Trophoblast cell (in vitro differentiated cells and primary cell): ENCODE measurements around the gene CISD3.

Experiments
- DNase-seq, 2 donors: peaks; one replicate each; pipeline ENCODE4 v3.0.0-alpha.2; 2016
- H2AFZ ChIP-seq: 2 replicates; pipeline ENCODE4 v1.6.1; 2013; ENCODE audit warnings: low read length, moderate library complexity, mild to moderate bottlenecking; ENCODE audit not compliant: insufficient read depth, poor library complexity
- H2AK5ac ChIP-seq: 2 replicates; pipeline ENCODE4 v1.6.1; 2013; ENCODE audit warnings: mild to moderate bottlenecking, low read length
- H2BK120ac ChIP-seq: 2 replicates; pipeline ENCODE4 v1.6.1; 2013; ENCODE audit warnings: low read length, mild to moderate bottlenecking, moderate library complexity; ENCODE audit not compliant: insufficient read depth, poor library complexity
- H2BK12ac ChIP-seq: 2 replicates; pipeline ENCODE4 v1.6.1; 2013; ENCODE audit warnings: mild to moderate bottlenecking, low read length, moderate library complexity
- H2BK5ac ChIP-seq: 2 replicates; pipeline ENCODE4 v1.6.1; 2013; ENCODE audit warnings: low read length, low read depth, moderate library complexity, mild to moderate bottlenecking; ENCODE audit not compliant: poor library complexity
- H3K14ac ChIP-seq: 2 replicates; pipeline ENCODE4 v1.6.1; 2013; ENCODE audit warnings: mild to moderate bottlenecking, low read length
- H3K18ac ChIP-seq: 2 replicates; pipeline ENCODE4 v1.6.1; 2013; ENCODE audit warnings: mild to moderate bottlenecking, low read length
- H3K23ac ChIP-seq: 2 replicates; pipeline ENCODE4 v1.6.1; 2013; ENCODE audit warnings: low read length
- H3K27ac ChIP-seq: 2 replicates; pipeline ENCODE4 v1.5.1; 2013; ENCODE audit warnings: low read depth, mild to moderate bottlenecking, inconsistent platforms, low read length, moderate library complexity
- H3K27me3 ChIP-seq: 2 replicates; pipeline ENCODE4 v1.6.1; 2013; ENCODE audit warnings: inconsistent platforms, mild to moderate bottlenecking, low read length, moderate library complexity; ENCODE audit not compliant: insufficient read depth
- H3K36me3 ChIP-seq, 2 experiments: 1 replicate in 1 of 2; 2 replicates in 1 of 2; pipeline ENCODE4 v1.6.1; 2013; ENCODE audit warnings: low read length in 2 of 2, mild to moderate bottlenecking in 2 of 2, moderate library complexity in 1 of 2; ENCODE audit not compliant: insufficient read depth in 2 of 2, control insufficient read depth in 1 of 2
- H3K4ac ChIP-seq: 2 replicates; pipeline ENCODE4 v1.6.1; 2013; ENCODE audit warnings: low read depth, mild to moderate bottlenecking, low read length, moderate library complexity
- H3K4me1 ChIP-seq, 2 experiments: 1 replicate in 1 of 2; 2 replicates in 1 of 2; pipeline ENCODE4 v1.6.1; 2013; ENCODE audit warnings: low read length in 2 of 2, mild to moderate bottlenecking in 2 of 2, moderate library complexity in 1 of 2; ENCODE audit not compliant: insufficient read depth in 2 of 2, control insufficient read depth in 1 of 2
- H3K4me2 ChIP-seq: 2 replicates; pipeline ENCODE4 v1.6.1; 2013; ENCODE audit warnings: inconsistent platforms, mild to moderate bottlenecking, low read length, moderate library complexity
- H3K4me3 ChIP-seq: 2 replicates; pipeline ENCODE4 v1.5.1; 2013; ENCODE audit warnings: mild to moderate bottlenecking, low read depth, low read length, inconsistent platforms
- H3K79me1 ChIP-seq: one replicate; pipeline ENCODE4 v1.6.1; 2013; ENCODE audit warnings: low read length
- H3K79me2 ChIP-seq: 2 replicates; pipeline ENCODE4 v1.6.1; 2013; ENCODE audit warnings: low read length, mild to moderate bottlenecking; ENCODE audit not compliant: control insufficient read depth, insufficient read depth, poor library complexity
- H3K9ac ChIP-seq: 2 replicates; pipeline ENCODE4 v1.6.1; 2013; ENCODE audit warnings: mild to moderate bottlenecking, low read length
- H3K9me3 ChIP-seq: 2 replicates; pipeline ENCODE4 v1.6.1; 2013; ENCODE audit warnings: low read depth, mild to moderate bottlenecking, control low read depth, inconsistent platforms, low read length; ENCODE audit not compliant: insufficient read depth
- H4K12ac ChIP-seq: 2 replicates; pipeline ENCODE4 v1.6.1; 2013; ENCODE audit warnings: low read depth, mild to moderate bottlenecking, low read length, moderate library complexity
- H4K8ac ChIP-seq: 2 replicates; pipeline ENCODE4 v1.6.1; 2013; ENCODE audit warnings: low read depth, mild to moderate bottlenecking, low read length, moderate library complexity
- H4K91ac ChIP-seq: one replicate; pipeline ENCODE4 v1.6.1; 2013; ENCODE audit warnings: low read depth, mild to moderate bottlenecking, low read length, moderate library complexity
- WGBS: extraction: QIAGEN DNeasy Blood & Tissue Kit; methylation state at CpG from one replicate; pipeline ENCODE4 v1.1.7; 2013; ENCODE audit warnings: missing lambda C conversion rate; ENCODE audit not compliant: insufficient read length, insufficient coverage; ENCODE audit errors: extremely low coverage; 5-methylcytosine and 5-hydroxymethylcytosine counted together

The CISD3 gene

DNA sequence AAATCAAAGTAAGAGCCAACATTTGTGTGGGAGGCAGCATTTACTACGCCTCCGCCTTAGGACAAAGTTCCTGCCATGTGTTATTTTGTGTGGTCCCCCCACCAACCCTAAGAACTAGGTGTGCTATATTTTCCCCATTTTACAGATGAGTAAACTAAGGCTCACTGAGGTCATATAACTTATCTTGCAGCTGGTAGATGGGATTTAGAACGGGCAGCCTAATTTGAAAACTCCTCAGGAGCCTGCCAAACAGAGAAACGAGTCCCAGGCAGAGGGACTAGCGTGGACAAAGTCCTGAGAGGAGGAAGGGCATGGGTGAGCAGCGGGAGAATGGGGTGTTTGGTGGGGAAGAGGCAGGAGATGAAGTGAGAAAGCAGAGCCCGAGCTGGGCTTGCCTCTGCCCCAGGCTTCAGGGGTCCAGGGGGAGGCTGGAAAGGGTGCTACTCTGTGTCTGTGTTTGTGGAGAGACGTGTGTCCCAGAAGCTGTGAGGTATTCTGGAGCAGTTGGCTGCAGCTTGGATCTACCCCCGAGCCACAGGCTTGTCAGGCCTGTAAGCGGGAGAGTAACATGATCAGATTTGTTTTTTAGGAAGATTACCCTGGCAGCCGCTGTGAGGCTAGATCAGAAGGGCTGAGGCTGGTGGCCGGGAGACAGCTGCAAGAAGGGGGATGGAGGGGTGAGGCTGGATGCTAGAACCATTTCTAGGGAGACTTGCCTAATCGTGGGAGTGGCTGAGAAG is 20.1 kb upstream of the CISD3 start:
- Histone ChIP-seq H4K8ac (no peak overlapping the region), H2BK5ac (no peak overlapping the region), H3K4me3 (no peak overlapping the region), H2AFZ (no peak overlapping the region), H3K14ac (no peak overlapping the region), H3K27me3 (no peaks in the 10 kb centered on the region), H4K91ac (no peak overlapping the region), H3K4ac (no peak overlapping the region), H3K79me1 (peaks cover 4% of the 10 kb centered on the region), H3K4me2 (no peak overlapping the region), H3K9ac (no peak overlapping the region), H2BK12ac (no peak overlapping the region), H3K27ac (no peak overlapping the region), H2AK5ac (no peak overlapping the region), H2BK120ac (no peak overlapping the region), H4K12ac (no peak overlapping the region), H3K9me3 (peaks cover 2% of the 10 kb centered on the region), H3K18ac (no peak overlapping the region), H3K23ac (no peak overlapping the region), H3K79me2 (no peaks in the 10 kb centered on the region), H3K4me1 (peaks cover 5 to 9% of the 10 kb centered on the region in 2 experiments), H3K36me3 (peaks cover 37 to 45% of the 10 kb centered on the region in 2 experiments)
- DNase-seq = no peak
- no CpG with 5 or more reads among the region's 13 CpGs for WGBS

GRCh38 chr17:38710604-38710962 is 19.6 kb upstream of the CISD3 start:
- H3K27me3 ChIP-seq = no peaks in the 10 kb centered on the region
- no peak overlapping the region for H2AK5ac ChIP-seq
- H3K36me3 ChIP-seq = peaks cover 41 to 50% of the 10 kb centered on the region in 2 experiments
- no peak overlapping the region for H3K4ac ChIP-seq
- H3K79me2 ChIP-seq = no peaks in the 10 kb centered on the region
- H3K4me2 ChIP-seq = no peak overlapping the region
- no peak overlapping the region for H3K14ac ChIP-seq
- H3K4me3 ChIP-seq = no peak overlapping the region
- no peak overlapping the region for H4K8ac ChIP-seq
- H3K18ac ChIP-seq = no peak overlapping the region
- H3K27ac ChIP-seq = no peak overlapping the region
- peaks cover 2% of the 10 kb centered on the region for H3K9me3 ChIP-seq
- H4K12ac ChIP-seq = no peak overlapping the region
- peaks cover 5 to 9% of the 10 kb centered on the region in 2 experiments for H3K4me1 ChIP-seq
- no peak overlapping the region for H2BK12ac ChIP-seq
- no peak overlapping the region for H4K91ac ChIP-seq
- no peak overlapping the region for H2AFZ ChIP-seq
- no peak overlapping the region for H3K9ac ChIP-seq
- no peak overlapping the region for H2BK5ac ChIP-seq
- WGBS = no CpG with 5 or more reads among the region's 3 CpGs
- no peak overlapping the region for H3K23ac ChIP-seq
- no peak for DNase-seq
- no peak overlapping the region for H2BK120ac ChIP-seq
- H3K79me1 ChIP-seq = peaks cover 4% of the 10 kb centered on the region

DNA sequence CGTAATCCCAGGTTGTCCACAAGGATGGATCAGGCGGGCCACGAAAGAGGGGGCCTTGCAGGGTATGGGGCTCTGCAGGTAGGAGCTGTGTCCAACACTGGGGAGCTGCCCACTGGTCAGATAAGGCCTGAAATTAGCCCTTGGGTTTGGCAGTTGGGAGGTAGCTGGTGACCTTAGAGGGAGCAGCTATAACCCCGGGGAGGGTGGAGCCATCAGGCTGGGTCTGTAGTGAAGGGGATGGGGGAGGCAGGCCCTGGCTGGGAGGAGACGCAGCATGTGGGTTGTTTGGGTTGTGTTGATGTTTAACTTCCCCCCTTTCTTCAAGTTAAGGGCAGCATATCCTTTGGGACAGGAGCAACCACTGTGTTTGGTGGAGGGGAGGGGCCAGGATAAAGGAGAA is 19.2 kb upstream of the CISD3 start:
- Histone ChIP-seq H2BK120ac (no peak overlapping the region), H3K4me3 (no peak overlapping the region), H3K27ac (no peak overlapping the region), H3K23ac (no peak overlapping the region), H2BK12ac (no peak overlapping the region), H3K36me3 (peaks cover 42 to 52% of the 10 kb centered on the region in 2 experiments), H4K8ac (no peak overlapping the region), H3K14ac (no peak overlapping the region), H4K12ac (no peak overlapping the region), H3K79me2 (no peaks in the 10 kb centered on the region), H2BK5ac (no peak overlapping the region), H3K79me1 (peaks cover 1% of the 10 kb centered on the region), H3K9me3 (peaks cover 2% of the 10 kb centered on the region), H3K4ac (no peak overlapping the region), H3K9ac (no peak overlapping the region), H2AFZ (no peak overlapping the region), H3K18ac (no peak overlapping the region), H4K91ac (no peak overlapping the region), H3K27me3 (no peaks in the 10 kb centered on the region), H2AK5ac (no peak overlapping the region), H3K4me1 (peaks cover 5 to 9% of the 10 kb centered on the region in 2 experiments), H3K4me2 (no peak overlapping the region)
- WGBS = no CpG with 5 or more reads among the region's 5 CpGs
- no peak for DNase-seq

DNA sequence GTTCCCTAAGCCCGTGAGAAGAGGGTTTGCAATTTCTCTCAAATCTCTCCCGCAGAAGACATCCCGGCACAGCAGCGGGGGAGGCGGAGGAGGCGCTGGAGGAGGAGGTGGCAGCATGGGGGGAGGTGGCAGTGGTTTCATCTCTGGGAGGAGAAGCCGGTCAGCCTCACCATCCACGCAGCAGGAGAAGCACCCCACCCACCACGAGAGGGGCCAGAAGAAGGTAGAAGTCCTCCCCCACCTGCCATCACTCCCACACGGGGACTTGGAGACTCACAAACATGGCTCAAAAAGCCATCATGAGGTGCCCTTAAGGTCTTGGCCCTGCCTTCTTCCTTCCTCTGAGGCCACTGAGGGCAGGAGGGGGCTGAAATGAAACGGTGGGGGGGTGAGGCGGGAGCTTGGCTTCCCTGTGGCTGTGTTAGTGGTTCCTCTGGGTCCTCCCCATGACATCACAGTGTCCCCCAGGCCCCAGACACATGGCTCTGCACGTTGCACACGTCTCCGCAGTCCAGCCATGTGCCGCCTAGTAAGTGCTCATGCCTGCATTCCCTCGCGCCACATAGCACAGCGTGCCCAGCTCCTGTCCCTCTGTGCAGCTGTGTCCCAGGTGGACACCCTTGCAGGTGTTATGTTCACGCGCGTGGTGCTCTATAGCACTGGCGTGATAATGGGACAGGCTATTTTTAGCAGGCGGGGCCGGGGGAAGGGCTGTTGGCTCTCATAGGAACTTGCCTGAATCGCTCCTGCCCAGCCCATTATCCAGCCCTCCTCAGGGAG is 18.2 kb upstream of the CISD3 start:
- DNase-seq = no peak
- peaks cover 48 to 60% of the 10 kb centered on the region in 2 experiments for H3K36me3 ChIP-seq

More for the DNA sequence above, 18.2 kb upstream of the CISD3 start:
- H3K23ac ChIP-seq = no peak overlapping the region
- no peaks in the 10 kb centered on the region for H3K79me1 ChIP-seq
- no peak overlapping the region for H2AFZ ChIP-seq
- WGBS = no CpG with 5 or more reads among the region's 26 CpGs
- H3K27ac ChIP-seq = no peak overlapping the region
- H3K27me3 ChIP-seq = no peaks in the 10 kb centered on the region
- peaks cover under 1% of the 10 kb centered on the region in 2 experiments for H3K4me1 ChIP-seq
- no peak overlapping the region for H3K14ac ChIP-seq
- no peak overlapping the region for H4K8ac ChIP-seq
- H2AK5ac ChIP-seq = no peak overlapping the region
- H3K18ac ChIP-seq = no peak overlapping the region
- no peak overlapping the region for H4K12ac ChIP-seq
- no peak overlapping the region for H3K4me3 ChIP-seq
- no peak overlapping the region for H3K4ac ChIP-seq
- no peak overlapping the region for H3K4me2 ChIP-seq
- H2BK5ac ChIP-seq = no peak overlapping the region
- no peak overlapping the region for H2BK12ac ChIP-seq
- H4K91ac ChIP-seq = no peak overlapping the region
- no peak overlapping the region for H3K9ac ChIP-seq
- no peak overlapping the region for H2BK120ac ChIP-seq
- H3K9me3 ChIP-seq = peaks cover 2% of the 10 kb centered on the region
- H3K79me2 ChIP-seq = no peaks in the 10 kb centered on the region
